GM19397 (cell line): ENCODE measurements around the gene IQCK.
"Not testable (repeated sequence)": the region's sequence is repeated elsewhere in the genome, so short reads cannot be mapped to it uniquely, and the experiment has no call there.

Experiments
- ATAC-seq: cut with Tn5 transposase; IDR thresholded peaks from one replicate; pipeline ENCODE4 v1.9.1; 2021; ENCODE audit warnings: mild to moderate bottlenecking, moderate library complexity; ENCODE audit not compliant: unreplicated experiment

The IQCK gene

DNA sequence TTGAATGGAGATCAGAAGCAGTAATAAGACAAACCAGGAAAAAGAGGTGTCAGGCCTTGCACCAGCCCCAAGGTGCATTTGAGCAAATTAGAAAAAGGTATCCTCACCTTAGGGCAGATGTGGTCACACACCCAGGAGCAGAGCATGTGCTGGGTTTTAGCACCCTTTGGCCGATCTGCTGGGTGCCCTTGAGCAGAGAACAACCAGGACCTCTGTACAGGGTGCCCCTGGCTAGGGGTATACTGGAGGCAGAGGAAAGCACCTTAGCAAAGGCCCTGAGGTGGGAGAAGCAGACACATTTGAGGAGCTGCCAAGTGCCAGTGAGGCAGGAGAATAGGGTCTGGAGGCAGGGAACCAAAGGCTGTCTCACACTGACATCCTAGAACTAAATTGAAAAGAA is 67.0 kb downstream of the IQCK start:
- no peak for ATAC-seq

DNA sequence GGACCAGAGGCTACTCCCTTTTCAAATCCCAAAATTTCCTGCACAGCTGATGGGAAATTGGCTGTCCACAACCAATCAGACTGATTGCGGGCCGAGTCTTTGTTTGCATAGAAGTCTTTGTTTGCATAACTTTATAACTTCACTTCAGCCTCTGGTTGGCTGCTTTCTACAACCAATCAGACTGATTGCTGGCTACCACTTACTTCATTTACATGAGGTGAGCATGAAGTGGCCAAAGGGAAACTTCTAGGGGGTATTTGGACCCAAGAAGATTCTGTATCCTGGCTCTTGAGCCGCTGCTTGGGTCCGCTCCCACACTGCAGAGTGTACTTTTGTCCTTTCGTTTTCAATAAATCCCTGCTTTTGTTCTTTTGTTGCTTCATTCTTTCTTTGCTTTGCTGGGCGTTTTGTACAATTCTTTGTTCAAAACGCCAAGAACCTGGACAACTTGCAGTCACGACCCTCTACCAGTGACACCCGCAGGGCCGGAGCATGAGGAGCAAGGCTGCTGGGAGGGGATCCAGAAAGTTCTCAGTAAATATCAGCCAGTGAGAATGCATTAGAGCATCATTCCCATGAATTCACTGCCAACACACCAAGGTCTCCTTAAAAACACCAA is 67.5 kb downstream of the IQCK start:
- ATAC-seq: no peak

- not testable (repeated sequence) for ATAC-seq
These were observed 83.3 kb downstream of the IQCK start for GRCh38 chr16:19801369-19801768.

- ATAC-seq: not testable (repeated sequence)
These were observed 83.8 kb downstream of the IQCK start for GRCh38 chr16:19801824-19802223.

GRCh38 chr16:19802612-19803011 is 84.5 kb downstream of the IQCK start:
- no peak for ATAC-seq

DNA sequence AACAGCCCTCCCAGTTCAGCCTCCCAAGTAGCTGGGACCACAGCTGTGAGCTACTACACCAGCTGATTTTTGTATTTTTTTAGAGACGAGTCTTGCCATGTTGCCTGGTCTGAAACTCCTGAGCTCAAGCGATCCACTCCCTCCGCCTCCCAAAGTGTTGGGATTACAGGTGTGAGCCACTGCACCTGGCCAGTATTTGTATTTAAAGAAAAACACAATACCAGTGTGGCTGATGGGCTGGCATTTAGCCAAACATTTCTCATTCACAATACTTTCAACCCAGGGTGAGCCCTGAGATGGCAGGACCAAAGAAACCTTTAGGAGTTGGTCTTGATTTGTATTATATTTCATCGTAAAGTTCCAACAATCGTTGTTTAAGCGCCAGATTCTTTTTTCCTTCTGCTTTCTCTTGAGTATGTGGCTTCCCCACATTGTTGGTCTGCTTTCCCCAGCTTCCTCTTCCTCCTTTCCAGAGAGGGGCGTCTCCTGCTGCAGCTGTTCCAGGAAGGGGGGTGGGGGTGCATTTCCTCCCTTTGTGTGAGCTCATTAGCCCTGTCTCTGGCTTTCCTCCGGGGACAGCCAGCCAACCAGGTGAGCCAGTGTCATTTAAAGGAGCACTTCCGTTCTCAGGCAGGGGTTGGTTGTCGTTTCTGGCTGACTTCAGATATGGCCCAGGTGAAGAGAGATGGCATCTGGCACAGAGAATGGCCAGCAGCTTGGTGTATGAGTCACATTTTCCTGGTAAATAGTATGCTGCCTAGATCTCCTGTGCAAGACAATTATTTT is 86.7 kb downstream of the IQCK start:
- ATAC-seq: no peak

GRCh38 chr16:19805459-19806162 is 87.5 kb downstream of the IQCK start:
- ATAC-seq: no peak

- peak; percentile 71 for ATAC-seq
These were observed 90.1 kb downstream of the IQCK start for GRCh38 chr16:19808061-19808641.

GRCh38 chr16:19809121-19809635 is 91.1 kb downstream of the IQCK start:
- ATAC-seq: no peak

DNA sequence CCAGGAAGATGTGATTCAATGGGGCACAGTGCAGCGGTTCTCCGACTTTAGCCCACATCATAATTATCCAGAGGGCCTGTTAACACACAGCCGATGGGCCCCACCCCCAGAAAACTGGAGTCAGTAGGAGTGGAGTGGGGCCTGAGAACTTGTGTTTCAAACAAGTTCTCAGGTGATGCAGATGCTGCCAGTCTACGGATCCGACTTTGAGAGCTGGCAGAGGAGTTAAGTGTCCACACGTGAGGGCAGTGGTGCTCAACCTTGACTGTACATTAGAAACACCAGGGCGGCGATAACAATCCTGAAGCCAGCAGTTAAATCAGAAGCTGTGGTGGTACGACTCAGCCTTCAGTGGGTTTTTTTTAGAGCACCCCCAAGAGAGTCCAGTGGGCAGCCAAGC is 91.6 kb downstream of the IQCK start:
- no peak for ATAC-seq

GRCh38 chr16:19810817-19811731 is 93.0 kb downstream of the IQCK start:
- ATAC-seq: no peak

DNA sequence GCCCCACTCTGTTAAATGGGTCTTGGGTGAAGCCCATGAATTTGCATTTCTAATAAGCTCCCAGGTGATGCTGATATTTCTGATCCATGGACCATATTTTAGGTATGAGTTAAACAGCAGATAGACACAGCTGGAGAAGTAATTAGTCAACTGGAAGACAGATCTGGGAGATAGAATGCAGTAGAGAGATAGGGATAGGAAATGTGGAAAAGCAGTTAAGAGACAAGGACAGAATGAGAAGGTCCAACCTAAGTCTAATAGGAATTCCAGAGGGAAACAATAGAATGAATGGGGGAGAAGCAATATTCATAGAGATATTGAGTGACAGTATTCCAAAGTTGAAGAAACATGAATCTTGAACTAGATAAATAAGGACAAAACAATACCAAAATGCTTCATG is 94.9 kb downstream of the IQCK start:
- no peak for ATAC-seq

GRCh38 chr16:19815418-19815817 is 97.3 kb downstream of the IQCK start:
- no peak for ATAC-seq

GRCh38 chr16:19817122-19817521 is 99.1 kb downstream of the IQCK start:
- ATAC-seq: no peak

- no peak for ATAC-seq
These were observed 99.8 kb downstream of the IQCK start for GRCh38 chr16:19817875-19818274.

DNA sequence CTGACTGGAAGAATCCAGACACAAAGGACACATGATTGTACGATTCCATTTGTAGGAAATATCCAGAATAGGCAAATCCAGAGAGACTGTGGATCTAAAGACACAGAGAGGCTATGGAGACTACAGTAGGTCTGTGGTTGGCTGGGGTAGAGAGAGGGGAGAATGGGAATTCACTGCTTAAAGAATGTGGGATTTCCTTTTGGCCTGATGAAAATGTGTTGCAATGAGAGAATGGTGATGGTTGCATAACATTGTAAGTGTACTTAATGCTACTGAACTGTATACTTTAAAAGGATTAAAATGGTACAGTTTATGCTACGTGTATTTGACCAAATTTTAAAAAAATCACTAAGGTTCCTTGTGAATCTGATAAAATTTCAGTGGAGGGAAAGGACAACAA is 104.5 kb downstream of the IQCK start:
- ATAC-seq: no peak

GRCh38 chr16:19823322-19823721 is 105.3 kb downstream of the IQCK start:
- no peak for ATAC-seq

- no peak for ATAC-seq
These were observed 106.1 kb downstream of the IQCK start for GRCh38 chr16:19824216-19824615.

DNA sequence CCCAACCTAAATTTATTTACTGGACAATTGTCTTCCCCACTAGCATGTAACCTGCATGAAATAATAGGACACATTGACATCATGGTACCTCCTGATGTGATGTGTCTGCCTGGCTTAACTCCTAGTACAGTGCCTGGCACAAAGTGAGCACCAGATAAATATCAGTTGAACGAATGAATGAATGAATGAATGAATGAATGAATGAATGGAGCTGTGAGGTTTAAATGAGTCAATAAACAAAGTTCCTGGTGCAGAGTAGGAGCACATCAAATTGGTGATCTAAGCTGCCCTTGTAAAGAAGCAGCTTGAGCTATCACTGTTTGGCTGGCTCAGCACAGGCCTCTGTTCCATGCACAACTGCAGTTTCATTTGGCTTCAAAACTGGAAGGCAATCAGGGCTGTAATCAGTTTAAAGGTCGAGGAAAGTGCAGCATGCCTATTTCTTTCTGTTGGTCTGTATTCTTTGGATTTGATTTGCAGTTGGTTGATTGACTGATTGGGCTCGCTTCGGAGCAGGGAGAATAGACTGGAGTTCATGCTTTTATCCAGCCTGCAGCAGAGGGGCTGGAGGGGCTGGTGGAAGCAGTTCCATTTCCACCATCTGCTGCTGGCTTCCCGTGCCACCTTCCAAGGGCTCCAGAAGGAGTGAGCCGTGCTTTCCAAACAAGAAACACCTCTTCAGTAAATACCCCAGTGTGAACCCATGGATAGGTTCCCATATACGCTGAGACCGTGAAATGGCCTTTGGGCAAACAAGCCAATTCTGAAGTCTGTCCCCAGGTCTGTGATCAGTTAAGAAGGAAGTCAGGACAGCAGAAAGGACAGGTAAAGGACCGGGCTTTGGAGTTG is 112.0 kb downstream of the IQCK start:
- ATAC-seq: no peak
